Measurements from ENCODE around the gene CALB2.

Gene CALB2

GRCh38 chr16:71436473-71436872 lies 78.0 kb downstream of the CALB2 start:
- H3K27ac ChIP-seq, result no peak overlapping the region
- TF ChIP-seq ZFX (IDR thresholded peaks at IDR 0.05; ENCODE audit: borderline replicate concordance) (no peak), CTCF (IDR thresholded peaks at IDR 0.05) (no peak)

GRCh38 chr16:71439523-71439922 lies 81.0 kb downstream of the CALB2 start:
- TF ChIP-seq ZFX (IDR thresholded peaks at IDR 0.05; ENCODE audit: borderline replicate concordance) (no peak), CTCF (IDR thresholded peaks at IDR 0.05) (no peak)
- no peak overlapping the region for H3K27ac ChIP-seq

Measured in 22Rv1 (cell line).